GM12878 (cell line): ENCODE measurements around the gene CDC14B. TPM values are rescaled to one million over a fixed set of nuclear protein-coding genes. Genes with fewer than 3 reads are reported as not detected.

Source experiments
- ATAC-seq: fragments of 200-7000 bp; cut with Tn5 transposase; 3 replicates; pipeline ENCODE4 v1.9.1; 2020; ENCODE audit warnings: mild to moderate bottlenecking, moderate library complexity
- BruUV-seq: library from RNA; stranded (reverse); fragments of 400-500 nt; replicated peaks from 2 replicates; lab custom pipeline; 2021; lab: Mats Ljungman, UMichigan
- CTCF ChIA-PET: fragments of 300-600 bp; sonication (Branson Sonifier 250); formaldehyde crosslinking; extraction: SDS; loops from one replicate; lab custom pipeline; 2021; ENCODE audit warnings: inconsistent platforms; lab: Yijun Ruan, JAX
- POLR2A ChIA-PET: fragments of 350-600 bp; formaldehyde crosslinking; extraction: SDS; loops from one replicate; lab custom pipeline; 2021; ENCODE audit warnings: inconsistent platforms; lab: Charles Lee
- RAD21 ChIA-PET: fragments of 300-600 bp; sonication (Branson Sonifier 250); formaldehyde crosslinking; loops from one replicate; lab custom pipeline; 2023; ENCODE audit warnings: antibody characterized with exemption; ENCODE audit not compliant: unreplicated experiment; lab: Charles Lee
- SMC1A ChIA-PET: fragments of 300-600 bp; sonication (Branson Sonifier 250); formaldehyde crosslinking; loops from one replicate; lab custom pipeline; 2023; ENCODE audit not compliant: unreplicated experiment, uncharacterized antibody; lab: Charles Lee
- DNase-seq: peaks from one replicate; pipeline ENCODE4 v3.0.0-alpha.2; 2011; ENCODE audit warnings: low read depth, low spot score
- FAIRE-seq: peaks from 3 replicates; lab custom pipeline; 2011; peaks lifted over from hg19 to GRCh38; lab: Jason Lieb, UNC
- H2AFZ ChIP-seq: 2 replicates; pipeline ENCODE4 v1.6.0; 2011; ENCODE audit warnings: low read depth, low read length, control low read depth; ENCODE audit not compliant: control insufficient read depth
- H3K27ac ChIP-seq: 2 replicates; pipeline ENCODE4 v1.5.1; 2011; ENCODE audit warnings: control low read depth; ENCODE audit not compliant: control insufficient read depth, insufficient read depth
- H3K27me3 ChIP-seq, 2 experiments: replicated peaks in 1 of 2; 2 replicates each; pipeline versions ENCODE4 v1.6.0 to v1.6.1; 2011; ENCODE audit warnings: low read length in 1 of 2; ENCODE audit not compliant: control insufficient read depth in 2 of 2, insufficient read depth in 2 of 2
- H3K36me3 ChIP-seq, 2 experiments: 2 replicates each; pipeline ENCODE4 v1.5.1; 2011; ENCODE audit warnings: low read length in 1 of 2; ENCODE audit not compliant: control insufficient read depth in 2 of 2, insufficient read depth in 2 of 2
- H3K4me1 ChIP-seq: 2 replicates; pipeline ENCODE4 v1.6.1; 2011; ENCODE audit warnings: mild to moderate bottlenecking, low read length, moderate library complexity, mixed read lengths; ENCODE audit not compliant: control insufficient read depth, insufficient read depth
- H3K4me2 ChIP-seq: 2 replicates; pipeline ENCODE4 v1.6.0; 2011; ENCODE audit warnings: control low read depth; ENCODE audit not compliant: control insufficient read depth, insufficient read depth
- H3K4me3 ChIP-seq: fragments of 200-600 bp; sonication (generic); 2 replicates; pipeline ENCODE4 v1.5.1; 2016
- H3K79me2 ChIP-seq: 2 replicates; pipeline ENCODE4 v1.6.0; 2011; ENCODE audit warnings: low read length; ENCODE audit not compliant: control insufficient read depth, insufficient read depth
- H3K9ac ChIP-seq: 2 replicates; pipeline ENCODE4 v1.8.0; 2011; ENCODE audit warnings: low read length, control low read depth, mixed read lengths; ENCODE audit not compliant: control insufficient read depth, insufficient read depth
- H3K9me3 ChIP-seq: replicated peaks from 3 replicates; pipeline ENCODE4 v1.5.1; 2011; ENCODE audit warnings: mild to moderate bottlenecking, low read length; ENCODE audit not compliant: control insufficient read depth, insufficient read depth
- H4K20me1 ChIP-seq: 2 replicates; pipeline ENCODE4 v1.6.0; 2011; ENCODE audit not compliant: control insufficient read depth, insufficient read depth
- BCL3 ChIP-seq: IDR thresholded peaks from 2 replicates; pipeline ENCODE4 v1.6.1; 2011; ENCODE audit warnings: borderline replicate concordance, low read depth, mild to moderate bottlenecking, moderate library complexity, low read length; ENCODE audit not compliant: insufficient read depth, poor library complexity, severe bottlenecking
- CHD4 ChIP-seq: fragments of 200-600 bp; sonication (generic); IDR thresholded peaks from 2 replicates; pipeline ENCODE4 v1.6.1; 2016; ENCODE audit warnings: mild to moderate bottlenecking
- CTCF ChIP-seq, 3 experiments: IDR thresholded peaks in 2 of 3; conservative IDR thresholded peaks in 1 of 3; 2 replicates each; pipeline ENCODE4 v1.5.1; 2011; ENCODE audit warnings: low read depth in 3 of 3, low read length in 3 of 3, mild to moderate bottlenecking in 3 of 3, control low read depth in 2 of 3, moderate library complexity in 2 of 3, inconsistent platforms in 1 of 3, mixed read lengths in 1 of 3; ENCODE audit not compliant: control insufficient read depth in 2 of 3, insufficient read depth in 1 of 3; ENCODE audit errors: extremely low read depth in 1 of 3
- E2F4 ChIP-seq: IDR thresholded peaks from 2 replicates; pipeline ENCODE4 v1.6.1; 2012; ENCODE audit warnings: low read depth, low read length, improper control_type of control experiment
- E4F1 ChIP-seq: fragments of 450-650 bp; IDR thresholded peaks from 2 replicates; pipeline ENCODE4 v1.6.1; 2018; ENCODE audit warnings: borderline replicate concordance, mild to moderate bottlenecking; ENCODE audit not compliant: partially characterized antibody
- EED ChIP-seq: sonication (generic); IDR thresholded peaks from 2 replicates; pipeline ENCODE4 v1.6.1; 2016; ENCODE audit warnings: antibody characterized with exemption, low read depth
- EGR1 ChIP-seq, 2 experiments: IDR thresholded peaks; 1 replicate in 1 of 2; 2 replicates in 1 of 2; pipeline ENCODE4 v1.6.1; 2011 to 2012; ENCODE audit warnings: low read depth in 2 of 2, low read length in 2 of 2, borderline replicate concordance in 1 of 2, mild to moderate bottlenecking in 1 of 2, moderate library complexity in 1 of 2
- FOS ChIP-seq: IDR thresholded peaks from 3 replicates; pipeline ENCODE4 v1.6.1; 2011; ENCODE audit warnings: borderline replicate concordance; ENCODE audit not compliant: insufficient read length; ENCODE audit errors: extremely low read depth
- JUND ChIP-seq: IDR thresholded peaks from 2 replicates; pipeline ENCODE4 v1.6.1; 2012; ENCODE audit warnings: low read depth, mild to moderate bottlenecking, low read length, improper control_type of control experiment, moderate library complexity
- KAT2A ChIP-seq: conservative IDR thresholded peaks from 2 replicates; pipeline ENCODE4 v1.6.1; 2011; ENCODE audit warnings: low read depth, low read length; ENCODE audit not compliant: control insufficient read depth
- MEF2A ChIP-seq: IDR thresholded peaks from 2 replicates; pipeline ENCODE4 v1.6.1; 2011; ENCODE audit warnings: low read depth, mild to moderate bottlenecking, low read length, moderate library complexity; ENCODE audit not compliant: insufficient read depth
- NFXL1 ChIP-seq: fragments of 450-650 bp; IDR thresholded peaks from 2 replicates; pipeline ENCODE4 v1.6.1; 2017; ENCODE audit warnings: antibody characterized with exemption, mild to moderate bottlenecking, borderline replicate concordance
- NR2C2 ChIP-seq: IDR thresholded peaks from 2 replicates; pipeline ENCODE4 v1.6.1; 2011; ENCODE audit warnings: borderline replicate concordance, low read depth; ENCODE audit not compliant: control insufficient read depth, insufficient read length
- NRF1 ChIP-seq: conservative IDR thresholded peaks from 2 replicates; pipeline ENCODE4 v1.6.1; 2011; ENCODE audit warnings: mild to moderate bottlenecking, low read depth, low read length, improper control_type of control experiment
- SREBF2 ChIP-seq: IDR thresholded peaks from 2 replicates; pipeline ENCODE4 v1.6.1; 2012; ENCODE audit warnings: mild to moderate bottlenecking, low read length
- STAT1 ChIP-seq: fragments of 450-650 bp; conservative IDR thresholded peaks from 2 replicates; pipeline ENCODE4 v1.6.1; 2014; ENCODE audit warnings: antibody characterized with exemption, mild to moderate bottlenecking
- ZNF207 ChIP-seq: fragments of 450-650 bp; IDR thresholded peaks from 2 replicates; pipeline ENCODE4 v1.6.1; 2014; ENCODE audit warnings: antibody characterized with exemption, mild to moderate bottlenecking, borderline replicate concordance
- WGBS: methylation state at CpG from one replicate; pipeline ENCODE4 v1.1.6; 2016; ENCODE audit warnings: low lambda C conversion rate; ENCODE audit not compliant: insufficient replicate concordance, insufficient coverage; ENCODE audit errors: missing lambda C conversion rate; 5-methylcytosine and 5-hydroxymethylcytosine counted together
- in situ Hi-C: fragments of 300-500 bp; cut with MboI; formaldehyde crosslinking; loops from 9 replicates; pipeline ENCODE4 v1.14.3; 2018; ENCODE audit warnings: mixed read lengths
- intact Hi-C: fragments of 100-400 bp; cut with micrococcal nuclease; formaldehyde crosslinking; loops from one replicate; pipeline ENCODE4 v1.14.2; 2022; ENCODE audit not compliant: unreplicated experiment
- polyA plus RNA-seq, 11 experiments: library from polyadenylated mRNA; depleted of rRNA in 4 of 11; unstranded in 6 of 11; stranded (reverse) in 5 of 11; fragments of >200 nt; fragmentation: Nextera tagmentation in 4 of 11; fragmentation: Illumina TruSeq in 1 of 11; extraction: Ambion mirVana in 4 of 11; extraction: Trizol in 1 of 11; gene quantifications; 1 replicate in 1 of 11; 2 replicates in 10 of 11; pipeline versions ENCODE4 v1.2.1 to v1.2.3, GENCODE V29; 2011 to 2016; ENCODE audit warnings: inconsistent platforms in 2 of 11, missing spikeins in 2 of 11, low read depth in 1 of 11
- total RNA-seq, 4 experiments: library from RNA; depleted of rRNA in 3 of 4; stranded (reverse); fragments of >200 nt in 3 of 4; fragmentation: Illumina TruSeq in 1 of 4; extraction: Trizol in 1 of 4; gene quantifications; 2 replicates each; pipeline versions ENCODE4 v1.2.1 to v1.2.3, GENCODE V29; 2013 to 2021

The CDC14B gene
- total and polyA plus RNA-seq, 10 of the 15 experiments (the other 5 are each of a cell fraction or from before 2014, with no cell fraction given): 3.7 to 11.7 (median 6.2) TPM

GRCh38 chr9:96509848-96510247, 109.8 kb downstream of the CDC14B start:
- ATAC-seq (no peak), DNase-seq (no peak)
- Histone ChIP-seq H3K27ac (no peak overlapping the region), H3K4me1 (no peaks in the 10 kb centered on the region), H3K79me2 (no peaks in the 10 kb centered on the region), H3K4me2 (no peak overlapping the region), H2AFZ (no peak overlapping the region), H3K27me3 (no peaks in the 10 kb centered on the region; a peak in 1 of 4 replicates), H3K36me3 (no peaks in the 10 kb centered on the region), H4K20me1 (no peaks in the 10 kb centered on the region)
- WGBS: 0% methylated on average over 2 of the region's 2 CpGs
- ChIA-PET RAD21 (interaction anchor here (1.1 kb wide), 1 partner anchor 68 kb away, joined by 4 read pairs; no protein-coding TSS in a partner anchor), POLR2A (no interaction called here), SMC1A (interaction anchor here (1.1 to 2.1 kb wide), 2 partner anchors 26 to 33 kb away, joined by 4 to 5 read pairs; no protein-coding TSS in a partner anchor)
- intact Hi-C loops: no loop called here
- in situ Hi-C loops: no loop called here
- TF ChIP-seq BCL3: no peak
- no peak for TF ChIP-seq KAT2A
- TF ChIP-seq E2F4: no peak
- TF ChIP-seq ZNF207: no peak
- TF ChIP-seq EGR1 (IDR thresholded peaks at IDR 0.05; ENCODE audit: borderline replicate concordance in 1 of 2, low read depth in 2 of 2, low read length in 2 of 2): no peak
- no peak for TF ChIP-seq SREBF2
- TF ChIP-seq CTCF (IDR thresholded peaks at IDR 0.05 in 2 of 3, conservative IDR thresholded peaks at IDR 0.05 in 1 of 3; ENCODE audit: control insufficient read depth in 2 of 3, extremely low read depth in 1 of 3, insufficient read depth in 1 of 3, low read depth in 3 of 3, low read length in 3 of 3): no peak
- no peak for TF ChIP-seq NR2C2
- no peak for TF ChIP-seq EED
- no peak for TF ChIP-seq MEF2A
- no peak for TF ChIP-seq JUND
- no peak for TF ChIP-seq STAT1
- TF ChIP-seq NFXL1: no peak
- no peak for TF ChIP-seq E4F1
- no peak for TF ChIP-seq FOS
- no peak for TF ChIP-seq NRF1
- TF ChIP-seq CHD4: no peak
- TF ChIP-seq, all 136 proteins: peak for 0
- no peak overlapping the region for H3K4me3 ChIP-seq
- FAIRE-seq: no peak
- CTCF ChIA-PET: interaction anchor here (1.7 to 1.9 kb wide), 2 partner anchors 182 to 192 kb away, joined by 4 read pairs; no protein-coding TSS in a partner anchor
- H3K9ac ChIP-seq: no peak overlapping the region
- no TSS peak for BruUV-seq
- no peaks in the 10 kb centered on the region for H3K9me3 ChIP-seq
